HCT116 (cell line): Measurements from ENCODE around the gene GRIK3. TPM values are rescaled to one million over a fixed set of nuclear protein-coding genes. Genes with fewer than 3 reads are reported as not detected.

ENCODE experiments used
- ATAC-seq: fragments of 200-7000 bp; cut with Tn5 transposase; 2 replicates; pipeline ENCODE4 v1.9.1; 2020; ENCODE audit warnings: mild to moderate bottlenecking, moderate library complexity
- BruUV-seq: library from RNA; stranded (reverse); fragments of 400-500 nt; replicated peaks from 2 replicates; lab custom pipeline; 2021; lab: Mats Ljungman, UMichigan
- CTCF ChIA-PET: fragments of 300-600 bp; sonication (Branson Sonifier 250); formaldehyde crosslinking; loops from one replicate; lab custom pipeline; 2021; ENCODE audit warnings: antibody characterized with exemption; lab: Charles Lee
- POLR2A ChIA-PET: fragments of 300-600, 350-600 bp; sonication (Branson Sonifier 250); formaldehyde crosslinking; loops from one replicate; lab custom pipeline; 2021; ENCODE audit warnings: antibody characterized with exemption; lab: Charles Lee
- RAD21 ChIA-PET, 2 experiments: fragments of 300-600 bp; sonication (Branson Sonifier 250); formaldehyde crosslinking; loops; one replicate each; lab custom pipeline; 2023; ENCODE audit warnings: low total read pairs in 2 of 2; ENCODE audit not compliant: uncharacterized antibody in 2 of 2, unreplicated experiment in 2 of 2, low non-redundant PET in 1 of 2; lab: Charles Lee
- DNase-seq: peaks from one replicate; pipeline ENCODE4 v3.0.0-alpha.2; 2010; ENCODE audit warnings: low read depth, low spot score
- H2AFZ ChIP-seq: fragments of 200-600 bp; shearing (Covaris generic), sonication (generic); 2 replicates; pipeline ENCODE4 v1.6.1; 2017; ENCODE audit warnings: low read depth, mixed run types, mixed read lengths, antibody characterized with exemption, low read length; ENCODE audit not compliant: poor library complexity, severe bottlenecking
- H3K27ac ChIP-seq: 2 replicates; pipeline ENCODE4 v1.5.1; 2012; ENCODE audit warnings: low read depth, low read length
- H3K27me3 ChIP-seq: fragments of 200-600 bp; sonication (generic); 2 replicates; pipeline ENCODE4 v1.6.1; 2016; ENCODE audit warnings: mixed run types, low read length, mixed read lengths; ENCODE audit not compliant: insufficient read depth
- H3K36me3 ChIP-seq, 2 experiments: fragments of 200-500 bp in 1 of 2; fragments of 200-600 bp in 1 of 2; sonication (Bioruptor generic) in 1 of 2; sonication (generic) in 1 of 2; 2 replicates each; pipeline versions ENCODE4 v1.5.1 to v1.6.1; 2014 to 2016; ENCODE audit warnings: low read length in 2 of 2, inconsistent platforms in 1 of 2, mixed read lengths in 1 of 2, mixed run types in 1 of 2; ENCODE audit not compliant: insufficient read depth in 2 of 2, control insufficient read depth in 1 of 2
- H3K4me1 ChIP-seq, 2 experiments: fragments of 200-600 bp in 1 of 2; sonication (generic) in 1 of 2; 2 replicates each; pipeline versions ENCODE4 v1.5.1 to v1.6.1; 2012 to 2017; ENCODE audit warnings: low read length in 2 of 2, inconsistent platforms in 1 of 2, mild to moderate bottlenecking in 1 of 2, mixed read lengths in 1 of 2, mixed run types in 1 of 2, moderate library complexity in 1 of 2; ENCODE audit not compliant: insufficient read depth in 2 of 2, control insufficient read depth in 1 of 2
- H3K4me2 ChIP-seq: fragments of 200-600 bp; sonication (generic); 2 replicates; pipeline ENCODE4 v1.6.1; 2017; ENCODE audit warnings: mixed run types, low read length, mixed read lengths
- H3K4me3 ChIP-seq, 2 experiments: fragments of 200-600 bp in 1 of 2; sonication (generic) in 1 of 2; replicated peaks in 1 of 2; 2 replicates each; pipeline ENCODE4 v1.5.1; 2011 to 2016; ENCODE audit warnings: low read length in 2 of 2, control low read depth in 1 of 2, low read depth in 1 of 2, mild to moderate bottlenecking in 1 of 2, mixed read lengths in 1 of 2, mixed run types in 1 of 2
- H3K79me2 ChIP-seq: fragments of 200-600 bp; sonication (generic); 2 replicates; pipeline ENCODE4 v1.6.1; 2017; ENCODE audit warnings: mild to moderate bottlenecking, mixed run types, low read length, moderate library complexity, mixed read lengths; ENCODE audit not compliant: insufficient read depth
- H3K9ac ChIP-seq: fragments of 200-600 bp; sonication (generic); 2 replicates; pipeline ENCODE4 v1.6.1; 2016; ENCODE audit warnings: low read length, mixed read lengths
- H3K9me2 ChIP-seq: fragments of 200-600 bp; sonication (generic), shearing (Covaris generic); 2 replicates; pipeline ENCODE4 v1.6.1; 2017; ENCODE audit warnings: mixed run types, mild to moderate bottlenecking, moderate library complexity; ENCODE audit not compliant: insufficient read depth
- H3K9me3 ChIP-seq, 2 experiments: fragments of 200-500 bp in 1 of 2; fragments of 200-600 bp in 1 of 2; sonication (Bioruptor generic) in 1 of 2; sonication (generic) in 1 of 2; 2 replicates each; pipeline ENCODE4 v1.6.1; 2014 to 2017; ENCODE audit warnings: low read length in 2 of 2, mixed read lengths in 2 of 2, inconsistent platforms in 1 of 2, low read depth in 1 of 2, mild to moderate bottlenecking in 1 of 2, mixed run types in 1 of 2, moderate library complexity in 1 of 2; ENCODE audit not compliant: control insufficient read depth in 1 of 2, insufficient read depth in 1 of 2
- H4K20me1 ChIP-seq: fragments of 200-600 bp; sonication (generic), shearing (Covaris generic); 2 replicates; pipeline ENCODE4 v1.6.1; 2017; ENCODE audit warnings: mixed run types, mild to moderate bottlenecking, moderate library complexity; ENCODE audit not compliant: insufficient read depth
- CBX3 ChIP-seq: IDR thresholded peaks from 2 replicates; pipeline ENCODE4 v1.6.1; 2012; ENCODE audit warnings: low read depth
- MAX ChIP-seq: IDR thresholded peaks from 2 replicates; pipeline ENCODE4 v1.6.1; 2012
- RAD21 ChIP-seq: IDR thresholded peaks from 2 replicates; pipeline ENCODE4 v1.6.1; 2012; ENCODE audit warnings: low read depth, mild to moderate bottlenecking
- REST ChIP-seq: IDR thresholded peaks from 2 replicates; pipeline ENCODE4 v1.6.1; 2012; ENCODE audit warnings: low read depth
- YY1 ChIP-seq: IDR thresholded peaks from 2 replicates; pipeline ENCODE4 v1.6.1; 2011; ENCODE audit warnings: low read length, low read depth, moderate library complexity, mild to moderate bottlenecking; ENCODE audit not compliant: insufficient replicate concordance; ENCODE audit errors: extremely low read depth
- ZBTB33 ChIP-seq: IDR thresholded peaks from 2 replicates; pipeline ENCODE4 v1.6.1; 2011; ENCODE audit warnings: mild to moderate bottlenecking, low read length, moderate library complexity; ENCODE audit not compliant: insufficient replicate concordance; ENCODE audit errors: extremely low read depth
- intact Hi-C: fragments of 100-400 bp; cut with micrococcal nuclease; formaldehyde crosslinking; loops from 2 replicates; pipeline ENCODE4 v1.10.0; 2022
- total RNA-seq: library from RNA; stranded (reverse); gene quantifications from one replicate; pipeline ENCODE4 v1.2.1, GENCODE V29; 2021; ENCODE audit not compliant: unreplicated experiment

The GRIK3 gene
- total RNA-seq, 1 experiment from 2014 or later, result not detected

GRCh38 chr1:36787312-36787913, 246.9 kb downstream of the GRIK3 start:
- no TSS peak for BruUV-seq
- Histone ChIP-seq H4K20me1 (no peaks in the 10 kb centered on the region), H3K9ac (no peak overlapping the region), H3K9me2 (no peaks in the 10 kb centered on the region), H3K36me3 (no peaks in the 10 kb centered on the region), H2AFZ (no peak overlapping the region), H3K27ac (no peak overlapping the region), H3K4me3 (no peak overlapping the region), H3K4me1 (no peaks in the 10 kb centered on the region), H3K9me3 (no peaks in the 10 kb centered on the region), H3K4me2 (no peak overlapping the region), H3K79me2 (no peaks in the 10 kb centered on the region), H3K27me3 (peaks cover 24% of the 10 kb centered on the region; the same call in 1 of the 2 replicates)
- ChIA-PET RAD21 (no interaction called here), POLR2A (no interaction called here), CTCF (no interaction called here)
- ATAC-seq (peak; percentile 42; the same call in 1 of the 2 replicates), DNase-seq (no peak)
- no peak for TF ChIP-seq YY1
- TF ChIP-seq MAX, result no peak
- TF ChIP-seq RAD21, result no peak
- no peak for TF ChIP-seq REST
- TF ChIP-seq CBX3, result no peak
- no peak for TF ChIP-seq ZBTB33
- intact Hi-C loops, result no loop called here
